Measurements from ENCODE around the gene CYP4B1. TPM values are rescaled to one million over a fixed set of nuclear protein-coding genes. Genes with fewer than 3 reads are reported as not detected.

CYP4B1 gene
- total and polyA plus RNA-seq, 10 of the 15 experiments (the other 5 are each of a cell fraction or from before 2014, with no cell fraction given), result 0.38 TPM; not detected in 9

- Histone ChIP-seq H3K9ac (ENCODE audit: control insufficient read depth, insufficient read depth, low read length) (no peak overlapping the region), H4K20me1 (ENCODE audit: control insufficient read depth, insufficient read depth) (no peaks in the 10 kb centered on the region), H3K4me3 (no peak overlapping the region), H3K36me3 (ENCODE audit: control insufficient read depth in 2 of 2, insufficient read depth in 2 of 2, low read length in 1 of 2) (no peaks in the 10 kb centered on the region), H3K27me3 (replicated peaks in 1 of 2; ENCODE audit: control insufficient read depth in 2 of 2, insufficient read depth in 2 of 2, low read length in 1 of 2) (no peaks in the 10 kb centered on the region; a peak in 1 of 4 replicates), H3K4me1 (ENCODE audit: control insufficient read depth, insufficient read depth, low read length) (no peaks in the 10 kb centered on the region), H3K79me2 (ENCODE audit: control insufficient read depth, insufficient read depth, low read length) (no peaks in the 10 kb centered on the region), H3K9me3 (replicated peaks; ENCODE audit: control insufficient read depth, insufficient read depth, low read length) (no peaks in the 10 kb centered on the region), H2AFZ (ENCODE audit: control insufficient read depth, low read depth, low read length) (no peak overlapping the region), H3K27ac (ENCODE audit: control insufficient read depth, insufficient read depth) (no peak overlapping the region), H3K4me2 (ENCODE audit: control insufficient read depth, insufficient read depth) (no peak overlapping the region)
- CTCF ChIA-PET, result no interaction called here
- intact Hi-C loops (cut with micrococcal nuclease; ENCODE audit: unreplicated experiment), result no loop called here
- RAD21 ChIA-PET (ENCODE audit: unreplicated experiment), result no interaction called here
- SMC1A ChIA-PET (ENCODE audit: uncharacterized antibody, unreplicated experiment), result no interaction called here
- FAIRE-seq, result no peak
- ATAC-seq, result no peak
- 7% methylated on average over 4 of the region's 4 CpGs for WGBS (ENCODE audit: insufficient coverage, insufficient replicate concordance, low lambda C conversion rate, missing lambda C conversion rate)
- in situ Hi-C loops (cut with MboI), result no loop called here
- BruUV-seq (replicated peaks), result no TSS peak
- POLR2A ChIA-PET, result no interaction called here
- DNase-seq (ENCODE audit: low read depth, low spot score), result no peak
- TF ChIP-seq SKIL (IDR thresholded peaks at IDR 0.05; ENCODE audit: low read depth, poor library complexity, severe bottlenecking) (no peak), KLF5 (IDR thresholded peaks at IDR 0.05; ENCODE audit: partially characterized antibody) (no peak), RELA (IDR thresholded peaks at IDR 0.05; ENCODE audit: borderline replicate concordance, partially characterized antibody) (no peak), EP300 (IDR thresholded peaks at IDR 0.05; ENCODE audit: borderline replicate concordance in 1 of 2, control insufficient read depth in 1 of 2, low read depth in 2 of 2, low read length in 2 of 2) (no peak), SRF (IDR thresholded peaks at IDR 0.05; ENCODE audit: low read depth in 2 of 2, low read length in 2 of 2) (no peak), SUZ12 (IDR thresholded peaks at IDR 0.05; ENCODE audit: unreplicated experiment) (no peak), YY1 (IDR thresholded peaks at IDR 0.05; ENCODE audit: low read depth, low read length) (no peak), CREM (IDR thresholded peaks at IDR 0.05; ENCODE audit: low read depth) (no peak), TBL1XR1 (IDR thresholded peaks at IDR 0.05; ENCODE audit: low read depth, low read length) (no peak), MYC (IDR thresholded peaks at IDR 0.05; ENCODE audit: insufficient read depth, insufficient read length, insufficient replicate concordance, low read length, severe bottlenecking) (no peak), ZBTB33 (IDR thresholded peaks at IDR 0.05) (no peak), HSF1 (IDR thresholded peaks at IDR 0.05; ENCODE audit: low read depth, low read length) (no peak), USF1 (IDR thresholded peaks at IDR 0.05; ENCODE audit: borderline replicate concordance, extremely low read length, insufficient read depth, low read depth, low read length) (no peak), HDAC6 (IDR thresholded peaks at IDR 0.05; ENCODE audit: unreplicated experiment) (no peak)
These were observed 21.2 kb downstream of the CYP4B1 start for GRCh38 chr1:46820076-46820475.

Data from GM12878 (cell line).